ENCODE measurements around the gene APBA3. TPM values are rescaled to one million over a fixed set of nuclear protein-coding genes. Genes with fewer than 3 reads are reported as not detected.

Gene APBA3
- total and polyA plus RNA-seq, 9 of the 15 experiments (the other 6 are each of a cell fraction or from before 2014, with no cell fraction given) = 0.10 to 29.5 (median 11.5) TPM

DNA sequence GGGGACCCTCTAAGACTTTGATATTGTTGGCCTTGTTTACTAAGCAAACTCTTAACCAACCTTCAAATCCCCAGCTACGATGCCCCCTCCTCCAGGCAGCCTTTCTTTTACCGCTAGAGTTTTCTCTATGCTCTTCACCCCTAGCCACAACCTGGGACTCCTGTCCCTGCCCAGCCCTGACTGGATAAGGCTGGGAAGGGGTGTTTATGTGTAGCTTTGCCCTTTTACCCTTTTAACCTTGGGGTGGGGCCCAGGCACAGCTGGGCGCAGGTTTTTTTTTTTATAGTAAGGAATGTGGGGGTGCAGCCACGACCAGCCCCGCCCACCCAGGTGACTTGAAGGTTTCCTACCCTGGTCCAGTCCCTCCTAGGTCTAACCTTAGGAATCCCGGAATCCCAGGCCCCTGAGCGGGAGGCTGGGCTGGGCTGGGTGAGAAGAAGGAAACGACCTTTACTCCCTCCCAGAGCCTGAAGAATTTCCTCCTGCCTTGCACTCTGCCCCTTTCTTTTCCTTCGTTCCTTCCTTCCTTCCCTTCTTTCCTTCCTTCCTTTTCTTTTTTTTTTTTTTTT is 41.1 kb downstream of the APBA3 start (continued):
- TF ChIP-seq, protein P1, sequence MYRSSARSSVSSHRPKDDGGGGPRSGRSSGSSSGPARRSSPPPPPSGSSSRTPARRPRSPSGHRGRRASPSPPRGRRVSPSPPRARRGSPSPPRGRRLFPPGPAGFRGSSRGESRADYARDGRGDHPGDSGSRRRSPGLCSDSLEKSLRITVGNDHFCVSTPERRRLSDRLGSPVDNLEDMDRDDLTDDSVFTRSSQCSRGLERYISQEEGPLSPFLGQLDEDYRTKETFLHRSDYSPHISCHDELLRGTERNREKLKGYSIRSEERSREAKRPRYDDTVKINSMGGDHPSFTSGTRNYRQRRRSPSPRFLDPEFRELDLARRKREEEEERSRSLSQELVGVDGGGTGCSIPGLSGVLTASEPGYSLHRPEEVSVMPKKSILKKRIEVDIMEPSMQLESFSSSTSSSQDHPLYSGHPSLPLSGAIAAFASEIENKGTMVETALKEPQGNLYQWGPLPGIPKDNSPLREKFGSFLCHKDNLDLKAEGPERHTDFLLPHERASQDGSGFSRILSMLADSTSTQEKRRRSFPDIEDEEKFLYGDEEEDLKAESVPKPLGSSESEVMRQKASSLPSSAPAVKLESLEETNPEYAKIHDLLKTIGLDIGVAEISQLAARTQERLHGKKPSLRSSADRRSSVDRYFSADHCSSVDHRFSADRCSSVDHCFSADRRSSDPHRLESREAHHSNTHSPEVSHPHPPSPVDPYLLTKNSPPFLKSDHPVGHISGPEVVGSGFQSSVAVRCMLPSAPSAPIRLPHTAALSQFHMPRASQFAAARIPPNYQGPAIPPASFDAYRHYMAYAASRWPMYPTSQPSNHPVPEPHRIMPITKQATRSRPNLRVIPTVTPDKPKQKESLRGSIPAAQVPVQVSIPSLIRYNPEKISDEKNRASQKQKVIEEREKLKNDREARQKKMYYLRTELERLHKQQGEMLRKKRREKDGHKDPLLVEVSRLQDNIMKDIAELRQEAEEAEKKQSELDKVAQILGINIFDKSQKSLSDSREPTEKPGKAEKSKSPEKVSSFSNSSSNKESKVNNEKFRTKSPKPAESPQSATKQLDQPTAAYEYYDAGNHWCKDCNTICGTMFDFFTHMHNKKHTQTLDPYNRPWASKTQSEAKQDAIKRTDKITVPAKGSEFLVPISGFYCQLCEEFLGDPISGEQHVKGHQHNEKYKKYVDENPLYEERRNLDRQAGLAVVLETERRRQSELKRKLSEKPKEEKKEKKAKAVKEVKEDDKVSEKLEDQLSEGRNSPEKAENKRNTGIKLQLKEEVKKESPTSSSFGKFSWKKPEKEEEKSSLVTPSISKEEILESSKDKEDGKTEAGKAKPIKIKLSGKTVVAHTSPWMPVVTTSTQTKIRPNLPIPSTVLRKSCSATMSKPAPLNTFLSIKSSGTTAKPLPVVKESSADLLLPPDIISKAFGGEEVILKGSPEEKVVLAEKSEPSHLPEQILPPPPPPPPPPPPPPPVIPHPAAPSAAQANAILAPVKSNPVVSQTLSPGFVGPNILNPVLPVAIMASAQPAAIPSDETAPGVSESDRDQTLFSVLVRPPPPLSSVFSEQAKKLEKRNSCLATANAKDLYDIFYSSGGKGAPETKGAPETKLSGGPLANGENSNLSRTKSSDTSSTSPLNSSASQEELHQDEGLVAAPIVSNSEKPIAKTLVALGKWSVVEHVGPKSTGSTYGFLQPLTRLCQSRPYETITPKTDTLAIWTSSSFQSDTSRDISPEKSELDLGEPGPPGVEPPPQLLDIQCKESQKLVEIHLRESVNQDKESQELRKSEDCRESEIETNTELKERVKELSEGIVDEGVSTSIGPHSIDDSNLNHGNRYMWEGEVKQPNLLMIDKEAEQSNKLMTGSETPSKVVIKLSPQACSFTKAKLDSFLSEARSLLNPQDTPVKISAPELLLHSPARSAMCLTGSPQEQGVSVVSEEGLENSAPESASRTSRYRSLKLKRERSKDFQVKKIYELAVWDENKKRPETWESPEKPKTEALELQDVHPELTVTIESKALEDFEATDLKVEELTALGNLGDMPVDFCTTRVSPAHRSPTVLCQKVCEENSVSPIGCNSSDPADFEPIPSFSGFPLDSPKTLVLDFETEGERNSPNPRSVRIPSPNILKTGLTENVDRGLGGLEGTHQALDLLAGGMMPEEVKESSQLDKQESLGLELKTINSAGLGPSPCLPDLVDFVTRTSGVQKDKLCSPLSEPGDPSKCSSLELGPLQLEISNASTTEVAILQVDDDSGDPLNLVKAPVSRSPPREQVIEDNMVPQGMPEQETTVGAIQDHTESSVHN (IDR thresholded peaks at IDR 0.05; ENCODE audit: borderline replicate concordance in 1 of 2, low read depth in 1 of 2) = no peak
- TF ChIP-seq SMC3 (conservative IDR thresholded peaks at IDR 0.05; ENCODE audit: insufficient read depth, low read depth, low read length) = no peak
- TF ChIP-seq, protein P2, sequence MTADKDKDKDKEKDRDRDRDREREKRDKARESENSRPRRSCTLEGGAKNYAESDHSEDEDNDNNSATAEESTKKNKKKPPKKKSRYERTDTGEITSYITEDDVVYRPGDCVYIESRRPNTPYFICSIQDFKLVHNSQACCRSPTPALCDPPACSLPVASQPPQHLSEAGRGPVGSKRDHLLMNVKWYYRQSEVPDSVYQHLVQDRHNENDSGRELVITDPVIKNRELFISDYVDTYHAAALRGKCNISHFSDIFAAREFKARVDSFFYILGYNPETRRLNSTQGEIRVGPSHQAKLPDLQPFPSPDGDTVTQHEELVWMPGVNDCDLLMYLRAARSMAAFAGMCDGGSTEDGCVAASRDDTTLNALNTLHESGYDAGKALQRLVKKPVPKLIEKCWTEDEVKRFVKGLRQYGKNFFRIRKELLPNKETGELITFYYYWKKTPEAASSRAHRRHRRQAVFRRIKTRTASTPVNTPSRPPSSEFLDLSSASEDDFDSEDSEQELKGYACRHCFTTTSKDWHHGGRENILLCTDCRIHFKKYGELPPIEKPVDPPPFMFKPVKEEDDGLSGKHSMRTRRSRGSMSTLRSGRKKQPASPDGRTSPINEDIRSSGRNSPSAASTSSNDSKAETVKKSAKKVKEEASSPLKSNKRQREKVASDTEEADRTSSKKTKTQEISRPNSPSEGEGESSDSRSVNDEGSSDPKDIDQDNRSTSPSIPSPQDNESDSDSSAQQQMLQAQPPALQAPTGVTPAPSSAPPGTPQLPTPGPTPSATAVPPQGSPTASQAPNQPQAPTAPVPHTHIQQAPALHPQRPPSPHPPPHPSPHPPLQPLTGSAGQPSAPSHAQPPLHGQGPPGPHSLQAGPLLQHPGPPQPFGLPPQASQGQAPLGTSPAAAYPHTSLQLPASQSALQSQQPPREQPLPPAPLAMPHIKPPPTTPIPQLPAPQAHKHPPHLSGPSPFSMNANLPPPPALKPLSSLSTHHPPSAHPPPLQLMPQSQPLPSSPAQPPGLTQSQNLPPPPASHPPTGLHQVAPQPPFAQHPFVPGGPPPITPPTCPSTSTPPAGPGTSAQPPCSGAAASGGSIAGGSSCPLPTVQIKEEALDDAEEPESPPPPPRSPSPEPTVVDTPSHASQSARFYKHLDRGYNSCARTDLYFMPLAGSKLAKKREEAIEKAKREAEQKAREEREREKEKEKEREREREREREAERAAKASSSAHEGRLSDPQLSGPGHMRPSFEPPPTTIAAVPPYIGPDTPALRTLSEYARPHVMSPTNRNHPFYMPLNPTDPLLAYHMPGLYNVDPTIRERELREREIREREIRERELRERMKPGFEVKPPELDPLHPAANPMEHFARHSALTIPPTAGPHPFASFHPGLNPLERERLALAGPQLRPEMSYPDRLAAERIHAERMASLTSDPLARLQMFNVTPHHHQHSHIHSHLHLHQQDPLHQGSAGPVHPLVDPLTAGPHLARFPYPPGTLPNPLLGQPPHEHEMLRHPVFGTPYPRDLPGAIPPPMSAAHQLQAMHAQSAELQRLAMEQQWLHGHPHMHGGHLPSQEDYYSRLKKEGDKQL (CRISPR knock-in tag; IDR thresholded peaks at IDR 0.05; ENCODE audit: borderline replicate concordance) = no peak
- TF ChIP-seq CBFB (CRISPR knock-in tag; IDR thresholded peaks at IDR 0.05) = no peak
- TF ChIP-seq LEF1 (IDR thresholded peaks at IDR 0.05) = no peak
- TF ChIP-seq, protein P3, sequence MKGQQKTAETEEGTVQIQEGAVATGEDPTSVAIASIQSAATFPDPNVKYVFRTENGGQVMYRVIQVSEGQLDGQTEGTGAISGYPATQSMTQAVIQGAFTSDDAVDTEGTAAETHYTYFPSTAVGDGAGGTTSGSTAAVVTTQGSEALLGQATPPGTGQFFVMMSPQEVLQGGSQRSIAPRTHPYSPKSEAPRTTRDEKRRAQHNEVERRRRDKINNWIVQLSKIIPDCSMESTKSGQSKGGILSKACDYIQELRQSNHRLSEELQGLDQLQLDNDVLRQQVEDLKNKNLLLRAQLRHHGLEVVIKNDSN (CRISPR knock-in tag; IDR thresholded peaks at IDR 0.05) = no peak
